K562 (cell line): ENCODE measurements around the gene PGPEP1. TPM values are rescaled to one million over a fixed set of nuclear protein-coding genes. Genes with fewer than 3 reads are reported as not detected.
A peak's percentile ranks its signal among the peaks of the same experiment; 100 is the strongest.

Experiments used
- EHMT2 ChIP-seq: fragments of 450-650 bp; IDR thresholded peaks from 2 replicates; pipeline ENCODE4 v1.6.1; 2018; ENCODE audit warnings: antibody characterized with exemption
- TARDBP ChIP-seq: fragments of 450-650 bp; IDR thresholded peaks from 2 replicates; pipeline ENCODE4 v1.6.1; 2016
- ZNF224 ChIP-seq: sonication (generic); formaldehyde crosslinking; IDR thresholded peaks from 2 replicates; pipeline ENCODE4 v1.8.0; 2022; ENCODE audit warnings: mild to moderate bottlenecking, missing genetic modification reagents
- ZNF23 ChIP-seq: fragments of 250-450 bp; sonication (Bioruptor Pico); IDR thresholded peaks from 2 replicates; pipeline ENCODE4 v1.4.0; 2020; ENCODE audit warnings: mild to moderate bottlenecking
- ZNF3 ChIP-seq: fragments of 250-450 bp; sonication (Bioruptor Pico); IDR thresholded peaks from 2 replicates; pipeline ENCODE4 v1.5.0; 2021; ENCODE audit warnings: mild to moderate bottlenecking, moderate library complexity
- ZNF584 ChIP-seq: fragments of 200-800 bp; sonication (Bioruptor generic); IDR thresholded peaks from 2 replicates; pipeline ENCODE4 v1.6.1; 2016; ENCODE audit warnings: low read depth, mild to moderate bottlenecking, missing genetic modification characterization, missing compliant biosample characterization
- polyA plus RNA-seq, 8 experiments: library from polyadenylated mRNA; depleted of rRNA in 4 of 8; stranded (reverse) in 5 of 8; unstranded in 3 of 8; fragments of >200 nt; fragmentation: Nextera tagmentation in 2 of 8; fragmentation: Illumina TruSeq in 1 of 8; extraction: Ambion mirVana in 2 of 8; extraction: Trizol in 1 of 8; gene quantifications; 2 replicates each; pipeline versions ENCODE4 v1.2.1 to v1.2.3, GENCODE V29; 2011 to 2014; ENCODE audit warnings: inconsistent platforms in 1 of 8, missing spikeins in 1 of 8
- total RNA-seq, 7 experiments: library from RNA; depleted of rRNA in 6 of 7; stranded (reverse); fragments of >200 nt in 6 of 7; fragmentation: Illumina TruSeq in 2 of 7; extraction: Trizol in 2 of 7; gene quantifications; 2 replicates each; pipeline versions ENCODE4 v1.2.1 to v1.2.3, GENCODE V29; 2011 to 2021; ENCODE audit warnings: low replicate concordance in 1 of 7
- TF ChIP-seq, protein P1 (sequence below): sonication (generic); formaldehyde crosslinking; IDR thresholded peaks from 2 replicates; pipeline ENCODE4 v1.8.0; 2022; ENCODE audit warnings: mild to moderate bottlenecking, missing genetic modification reagents
- TF ChIP-seq, protein P2 (sequence below): fragments of 200-800 bp; sonication (Bioruptor generic); IDR thresholded peaks from 2 replicates; pipeline ENCODE4 v1.6.1; 2017; ENCODE audit warnings: missing genetic modification characterization, missing compliant biosample characterization
- TF ChIP-seq, protein P3 (sequence below): fragments of 250-450 bp; sonication (Bioruptor Pico); IDR thresholded peaks from 2 replicates; pipeline ENCODE4 v1.4.0; 2020; ENCODE audit warnings: mild to moderate bottlenecking, moderate library complexity
- TF ChIP-seq, protein P4 (sequence below), 2 experiments: fragments of 200-800 bp in 1 of 2; sonication (Bioruptor generic) in 1 of 2; sonication (generic) in 1 of 2; formaldehyde crosslinking in 1 of 2; IDR thresholded peaks in 1 of 2; conservative IDR thresholded peaks in 1 of 2; 2 replicates each; pipeline versions ENCODE4 v1.5.0 to v1.6.1; 2016 to 2020; ENCODE audit warnings: missing compliant biosample characterization in 1 of 2, missing genetic modification characterization in 1 of 2, missing genetic modification reagents in 1 of 2

Gene PGPEP1
- total and polyA plus RNA-seq, 9 of the 15 experiments (the other 6 are each of a cell fraction or from before 2014, with no cell fraction given): 10.0 to 69.6 (median 33.5) TPM

DNA sequence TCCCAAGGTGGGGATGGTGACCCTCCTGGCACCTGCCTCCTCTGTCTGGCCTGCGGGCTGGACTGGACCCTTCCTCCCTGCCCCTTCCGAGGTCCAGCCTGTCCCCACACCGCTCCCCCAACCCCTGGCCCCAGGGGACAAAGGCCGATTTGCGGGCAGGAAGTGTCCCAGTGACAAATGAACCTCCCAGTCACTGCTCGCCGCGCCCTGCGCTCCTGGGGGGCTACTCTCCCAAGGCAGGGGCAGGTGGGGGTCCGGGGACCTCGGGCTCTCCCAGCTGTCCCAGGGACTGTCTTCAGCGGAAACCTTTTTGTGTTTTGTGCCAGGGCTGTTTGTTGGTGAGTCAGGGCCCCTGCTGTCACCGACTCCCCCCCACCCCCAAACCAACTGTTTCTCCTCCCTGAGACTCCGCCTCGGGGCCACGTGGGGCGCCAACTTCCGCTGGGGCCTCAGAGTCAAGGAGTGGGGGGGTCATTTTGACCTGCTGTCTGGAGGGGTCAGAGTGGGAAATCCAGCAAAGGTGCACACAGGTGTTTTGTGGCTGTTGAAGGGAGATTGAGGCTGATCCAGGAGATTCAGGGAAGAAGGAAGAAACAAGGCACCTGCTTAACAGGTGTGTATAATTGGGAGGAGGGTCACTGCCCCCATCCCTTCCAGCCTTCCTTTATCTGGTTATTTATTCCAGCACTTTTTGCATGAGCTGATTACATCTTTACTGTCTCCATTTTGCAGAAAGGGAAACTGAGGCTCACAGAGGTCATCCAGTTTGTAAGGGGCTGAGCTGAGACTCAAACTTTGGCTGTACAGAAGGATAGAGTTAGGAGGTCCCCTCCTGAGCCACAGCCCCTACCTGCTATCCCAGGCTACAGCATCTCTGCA, 831 bp downstream of the PGPEP1 start (continued):
- TF ChIP-seq, protein P1, sequence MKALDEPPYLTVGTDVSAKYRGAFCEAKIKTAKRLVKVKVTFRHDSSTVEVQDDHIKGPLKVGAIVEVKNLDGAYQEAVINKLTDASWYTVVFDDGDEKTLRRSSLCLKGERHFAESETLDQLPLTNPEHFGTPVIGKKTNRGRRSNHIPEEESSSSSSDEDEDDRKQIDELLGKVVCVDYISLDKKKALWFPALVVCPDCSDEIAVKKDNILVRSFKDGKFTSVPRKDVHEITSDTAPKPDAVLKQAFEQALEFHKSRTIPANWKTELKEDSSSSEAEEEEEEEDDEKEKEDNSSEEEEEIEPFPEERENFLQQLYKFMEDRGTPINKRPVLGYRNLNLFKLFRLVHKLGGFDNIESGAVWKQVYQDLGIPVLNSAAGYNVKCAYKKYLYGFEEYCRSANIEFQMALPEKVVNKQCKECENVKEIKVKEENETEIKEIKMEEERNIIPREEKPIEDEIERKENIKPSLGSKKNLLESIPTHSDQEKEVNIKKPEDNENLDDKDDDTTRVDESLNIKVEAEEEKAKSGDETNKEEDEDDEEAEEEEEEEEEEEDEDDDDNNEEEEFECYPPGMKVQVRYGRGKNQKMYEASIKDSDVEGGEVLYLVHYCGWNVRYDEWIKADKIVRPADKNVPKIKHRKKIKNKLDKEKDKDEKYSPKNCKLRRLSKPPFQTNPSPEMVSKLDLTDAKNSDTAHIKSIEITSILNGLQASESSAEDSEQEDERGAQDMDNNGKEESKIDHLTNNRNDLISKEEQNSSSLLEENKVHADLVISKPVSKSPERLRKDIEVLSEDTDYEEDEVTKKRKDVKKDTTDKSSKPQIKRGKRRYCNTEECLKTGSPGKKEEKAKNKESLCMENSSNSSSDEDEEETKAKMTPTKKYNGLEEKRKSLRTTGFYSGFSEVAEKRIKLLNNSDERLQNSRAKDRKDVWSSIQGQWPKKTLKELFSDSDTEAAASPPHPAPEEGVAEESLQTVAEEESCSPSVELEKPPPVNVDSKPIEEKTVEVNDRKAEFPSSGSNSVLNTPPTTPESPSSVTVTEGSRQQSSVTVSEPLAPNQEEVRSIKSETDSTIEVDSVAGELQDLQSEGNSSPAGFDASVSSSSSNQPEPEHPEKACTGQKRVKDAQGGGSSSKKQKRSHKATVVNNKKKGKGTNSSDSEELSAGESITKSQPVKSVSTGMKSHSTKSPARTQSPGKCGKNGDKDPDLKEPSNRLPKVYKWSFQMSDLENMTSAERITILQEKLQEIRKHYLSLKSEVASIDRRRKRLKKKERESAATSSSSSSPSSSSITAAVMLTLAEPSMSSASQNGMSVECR (CRISPR knock-in tag): peak; percentile 57
- TF ChIP-seq, protein P2, sequence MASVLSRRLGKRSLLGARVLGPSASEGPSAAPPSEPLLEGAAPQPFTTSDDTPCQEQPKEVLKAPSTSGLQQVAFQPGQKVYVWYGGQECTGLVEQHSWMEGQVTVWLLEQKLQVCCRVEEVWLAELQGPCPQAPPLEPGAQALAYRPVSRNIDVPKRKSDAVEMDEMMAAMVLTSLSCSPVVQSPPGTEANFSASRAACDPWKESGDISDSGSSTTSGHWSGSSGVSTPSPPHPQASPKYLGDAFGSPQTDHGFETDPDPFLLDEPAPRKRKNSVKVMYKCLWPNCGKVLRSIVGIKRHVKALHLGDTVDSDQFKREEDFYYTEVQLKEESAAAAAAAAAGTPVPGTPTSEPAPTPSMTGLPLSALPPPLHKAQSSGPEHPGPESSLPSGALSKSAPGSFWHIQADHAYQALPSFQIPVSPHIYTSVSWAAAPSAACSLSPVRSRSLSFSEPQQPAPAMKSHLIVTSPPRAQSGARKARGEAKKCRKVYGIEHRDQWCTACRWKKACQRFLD: no peak
- TF ChIP-seq, protein P3, sequence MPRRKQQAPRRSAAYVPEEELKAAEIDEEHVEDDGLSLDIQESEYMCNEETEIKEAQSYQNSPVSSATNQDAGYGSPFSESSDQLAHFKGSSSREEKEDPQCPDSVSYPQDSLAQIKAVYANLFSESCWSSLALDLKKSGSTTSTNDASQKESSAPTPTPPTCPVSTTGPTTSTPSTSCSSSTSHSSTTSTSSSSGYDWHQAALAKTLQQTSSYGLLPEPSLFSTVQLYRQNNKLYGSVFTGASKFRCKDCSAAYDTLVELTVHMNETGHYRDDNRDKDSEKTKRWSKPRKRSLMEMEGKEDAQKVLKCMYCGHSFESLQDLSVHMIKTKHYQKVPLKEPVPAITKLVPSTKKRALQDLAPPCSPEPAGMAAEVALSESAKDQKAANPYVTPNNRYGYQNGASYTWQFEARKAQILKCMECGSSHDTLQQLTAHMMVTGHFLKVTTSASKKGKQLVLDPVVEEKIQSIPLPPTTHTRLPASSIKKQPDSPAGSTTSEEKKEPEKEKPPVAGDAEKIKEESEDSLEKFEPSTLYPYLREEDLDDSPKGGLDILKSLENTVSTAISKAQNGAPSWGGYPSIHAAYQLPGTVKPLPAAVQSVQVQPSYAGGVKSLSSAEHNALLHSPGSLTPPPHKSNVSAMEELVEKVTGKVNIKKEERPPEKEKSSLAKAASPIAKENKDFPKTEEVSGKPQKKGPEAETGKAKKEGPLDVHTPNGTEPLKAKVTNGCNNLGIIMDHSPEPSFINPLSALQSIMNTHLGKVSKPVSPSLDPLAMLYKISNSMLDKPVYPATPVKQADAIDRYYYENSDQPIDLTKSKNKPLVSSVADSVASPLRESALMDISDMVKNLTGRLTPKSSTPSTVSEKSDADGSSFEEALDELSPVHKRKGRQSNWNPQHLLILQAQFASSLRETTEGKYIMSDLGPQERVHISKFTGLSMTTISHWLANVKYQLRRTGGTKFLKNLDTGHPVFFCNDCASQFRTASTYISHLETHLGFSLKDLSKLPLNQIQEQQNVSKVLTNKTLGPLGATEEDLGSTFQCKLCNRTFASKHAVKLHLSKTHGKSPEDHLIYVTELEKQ (CRISPR knock-in tag): no peak
- no peak for TF ChIP-seq ZNF23 (CRISPR knock-in tag)
- TF ChIP-seq TARDBP: no peak
- no peak for TF ChIP-seq EHMT2
- no peak for TF ChIP-seq ZNF584 (CRISPR knock-in tag)
- no peak for TF ChIP-seq ZNF224 (CRISPR knock-in tag)
- TF ChIP-seq, protein P4, sequence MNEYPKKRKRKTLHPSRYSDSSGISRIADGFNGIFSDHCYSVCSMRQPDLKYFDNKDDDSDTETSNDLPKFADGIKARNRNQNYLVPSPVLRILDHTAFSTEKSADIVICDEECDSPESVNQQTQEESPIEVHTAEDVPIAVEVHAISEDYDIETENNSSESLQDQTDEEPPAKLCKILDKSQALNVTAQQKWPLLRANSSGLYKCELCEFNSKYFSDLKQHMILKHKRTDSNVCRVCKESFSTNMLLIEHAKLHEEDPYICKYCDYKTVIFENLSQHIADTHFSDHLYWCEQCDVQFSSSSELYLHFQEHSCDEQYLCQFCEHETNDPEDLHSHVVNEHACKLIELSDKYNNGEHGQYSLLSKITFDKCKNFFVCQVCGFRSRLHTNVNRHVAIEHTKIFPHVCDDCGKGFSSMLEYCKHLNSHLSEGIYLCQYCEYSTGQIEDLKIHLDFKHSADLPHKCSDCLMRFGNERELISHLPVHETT (CRISPR knock-in tag; conservative IDR thresholded peaks at IDR 0.05 in 1 of 2, IDR thresholded peaks at IDR 0.05 in 1 of 2): 0 out of 4 replicates have a peak, but pooled peaks of 1 of the 2 experiments have one; percentile 46
- no peak for TF ChIP-seq ZNF3 (CRISPR knock-in tag)
